Activated naive CD8-positive, alpha-beta T cell treated with anti-CD3 and anti-CD28 coated beads for 36 hours (primary cell): ENCODE data around the gene GDF2. TPM values are rescaled to one million over a fixed set of nuclear protein-coding genes. Genes with fewer than 3 reads are reported as not detected.

Experiments used
- DNase-seq: peaks from one replicate; pipeline ENCODE4 v3.0.0; 2021
- H3K27ac Mint-ChIP-seq: one replicate; pipeline ENCODE4 v1.8.0; 2022; ENCODE audit warnings: mild to moderate bottlenecking, moderate library complexity, mixed read lengths
- H3K27me3 Mint-ChIP-seq: one replicate; pipeline ENCODE4 v1.8.0; 2022; ENCODE audit warnings: mild to moderate bottlenecking, mixed read lengths
- H3K36me3 Mint-ChIP-seq: one replicate; pipeline ENCODE4 v1.8.0; 2021; ENCODE audit warnings: mild to moderate bottlenecking, mixed read lengths
- H3K4me1 Mint-ChIP-seq: one replicate; pipeline ENCODE4 v1.8.0; 2021; ENCODE audit warnings: mixed read lengths
- H3K4me3 Mint-ChIP-seq: one replicate; pipeline ENCODE4 v1.8.0; 2022; ENCODE audit warnings: mild to moderate bottlenecking, moderate library complexity, mixed read lengths
- H3K9me3 Mint-ChIP-seq: one replicate; pipeline ENCODE4 v1.8.0; 2022; ENCODE audit warnings: mixed read lengths
- total RNA-seq, 2 experiments: library from RNA; stranded (reverse); gene quantifications; one replicate each; pipeline ENCODE4 v1.2.3, GENCODE V29; 2021

Gene GDF2
- total RNA-seq, 2 experiments from 2014 or later = not detected

DNA sequence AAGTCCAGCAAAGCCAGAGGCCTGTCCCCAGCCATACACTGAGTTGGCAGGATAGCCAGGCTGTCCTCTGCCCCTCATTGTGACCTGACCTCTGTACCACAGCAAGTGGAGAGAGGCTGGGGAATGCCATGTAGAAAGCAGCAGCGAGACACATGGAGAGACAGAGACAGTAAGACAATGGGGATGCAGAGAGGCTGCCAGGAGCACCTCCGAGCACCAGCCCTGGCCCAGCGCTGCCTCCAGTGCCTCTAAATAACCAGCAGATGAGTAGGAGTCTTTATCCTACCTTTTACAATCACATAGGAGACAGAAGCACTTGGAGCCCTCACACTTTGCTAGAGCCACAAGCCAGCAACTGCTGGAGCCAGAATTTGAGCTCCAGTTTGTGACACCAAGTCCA, 8.1 kb downstream of the GDF2 start:
- no peak overlapping the region for H3K27ac Mint-ChIP-seq
- no peak overlapping the region for H3K4me3 Mint-ChIP-seq
- H3K4me1 Mint-ChIP-seq = no peaks in the 10 kb centered on the region
- no peaks in the 10 kb centered on the region for H3K27me3 Mint-ChIP-seq
- no peak for DNase-seq
- H3K36me3 Mint-ChIP-seq = no peaks in the 10 kb centered on the region
- H3K9me3 Mint-ChIP-seq = no peaks in the 10 kb centered on the region

DNA sequence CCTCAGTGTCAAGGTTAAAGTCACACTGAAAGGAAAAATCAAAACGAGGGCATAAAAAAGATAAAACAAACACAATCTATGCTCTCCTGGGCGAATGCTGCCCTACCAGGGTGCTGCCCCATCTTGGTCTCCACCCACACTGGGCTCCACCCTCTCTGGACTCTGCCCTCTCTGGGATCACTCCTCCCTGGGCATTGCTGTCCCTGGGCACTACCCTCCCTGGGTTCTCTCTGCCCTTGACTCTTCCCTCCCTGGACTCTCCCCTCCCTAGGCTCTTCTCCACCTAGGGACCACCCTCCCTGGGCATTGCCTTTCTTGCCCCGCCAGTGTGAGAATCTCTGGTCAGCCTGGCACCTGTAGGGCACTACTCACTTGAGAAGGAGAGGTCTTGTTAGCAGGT, 8.6 kb downstream of the GDF2 start:
- H3K36me3 Mint-ChIP-seq = no peaks in the 10 kb centered on the region
- no peak for DNase-seq
- no peak overlapping the region for H3K27ac Mint-ChIP-seq
- H3K27me3 Mint-ChIP-seq = no peaks in the 10 kb centered on the region
- no peak overlapping the region for H3K4me3 Mint-ChIP-seq
- H3K9me3 Mint-ChIP-seq = no peaks in the 10 kb centered on the region
- H3K4me1 Mint-ChIP-seq = no peaks in the 10 kb centered on the region

DNA sequence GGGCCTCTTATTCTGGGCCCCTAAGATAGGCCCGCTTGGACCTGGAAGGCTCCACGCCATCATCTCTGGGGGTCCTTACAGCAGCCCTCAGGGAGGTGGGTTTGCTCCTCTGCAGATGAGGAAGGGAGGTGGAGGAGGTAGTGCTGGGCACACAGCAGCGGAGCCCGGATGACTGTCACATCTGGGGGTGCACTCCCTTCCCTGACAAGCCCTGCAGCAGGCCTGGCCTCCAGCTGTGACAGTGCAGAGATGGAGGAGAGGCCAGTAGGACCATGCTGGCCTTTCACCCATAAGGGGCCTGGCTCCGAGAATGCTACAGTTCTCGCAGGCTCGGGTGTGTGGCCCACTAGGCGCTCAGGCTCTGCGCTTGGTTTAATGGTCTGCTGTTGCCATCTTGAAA, 9.2 kb downstream of the GDF2 start:
- H3K36me3 Mint-ChIP-seq = no peaks in the 10 kb centered on the region
- no peaks in the 10 kb centered on the region for H3K9me3 Mint-ChIP-seq
- H3K27me3 Mint-ChIP-seq = no peaks in the 10 kb centered on the region
- DNase-seq = no peak
- no peak overlapping the region for H3K4me3 Mint-ChIP-seq
- no peak overlapping the region for H3K27ac Mint-ChIP-seq
- H3K4me1 Mint-ChIP-seq = no peaks in the 10 kb centered on the region

DNA sequence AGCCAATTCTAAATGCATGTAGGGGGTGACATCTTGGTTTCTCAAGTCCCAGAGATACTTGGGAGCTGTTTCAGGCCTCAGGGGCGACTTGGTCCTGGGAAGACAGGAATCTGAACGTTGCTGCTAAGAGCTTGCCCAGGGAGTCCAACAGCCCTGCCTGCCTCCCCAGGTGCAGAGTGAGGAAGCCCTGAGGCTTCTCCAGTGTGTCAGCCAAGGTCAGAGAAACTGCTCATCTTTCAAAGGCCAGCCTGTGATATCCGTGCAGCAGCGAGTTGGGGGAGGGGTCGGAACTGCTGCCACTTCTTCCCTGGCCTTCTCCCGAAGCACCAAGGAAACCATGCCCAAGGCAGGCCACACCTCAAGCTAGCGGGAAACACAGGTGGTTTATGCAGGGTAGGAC, 9.7 kb downstream of the GDF2 start:
- H3K36me3 Mint-ChIP-seq = no peaks in the 10 kb centered on the region
- no peak overlapping the region for H3K27ac Mint-ChIP-seq
- H3K27me3 Mint-ChIP-seq = no peaks in the 10 kb centered on the region
- H3K4me3 Mint-ChIP-seq = no peak overlapping the region
- H3K4me1 Mint-ChIP-seq = no peaks in the 10 kb centered on the region
- no peaks in the 10 kb centered on the region for H3K9me3 Mint-ChIP-seq
- no peak for DNase-seq

DNA sequence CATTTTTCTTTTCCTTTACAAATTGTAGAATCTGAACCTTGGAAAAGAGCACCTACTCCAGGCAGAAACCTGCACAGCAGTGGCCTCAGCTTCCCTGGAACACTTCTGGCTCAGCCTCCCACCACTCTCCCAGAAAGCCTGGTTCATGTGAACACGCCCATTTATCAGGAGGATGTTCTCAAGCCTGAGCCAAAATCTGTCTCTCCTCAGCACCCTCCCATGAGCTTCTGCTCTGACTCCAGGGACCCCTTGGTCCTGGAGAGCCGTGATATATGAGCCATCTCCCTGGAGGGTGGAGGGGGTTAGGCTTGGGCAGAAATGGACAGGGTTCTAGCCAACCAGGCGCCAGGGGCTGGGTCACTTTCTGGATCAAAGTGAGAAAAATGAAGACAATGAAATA, 10.1 kb downstream of the GDF2 start:
- H3K4me1 Mint-ChIP-seq = no peaks in the 10 kb centered on the region
- no peaks in the 10 kb centered on the region for H3K27me3 Mint-ChIP-seq
- H3K4me3 Mint-ChIP-seq = no peak overlapping the region
- no peak for DNase-seq
- H3K9me3 Mint-ChIP-seq = no peaks in the 10 kb centered on the region
- H3K27ac Mint-ChIP-seq = no peak overlapping the region
- H3K36me3 Mint-ChIP-seq = no peaks in the 10 kb centered on the region

DNA sequence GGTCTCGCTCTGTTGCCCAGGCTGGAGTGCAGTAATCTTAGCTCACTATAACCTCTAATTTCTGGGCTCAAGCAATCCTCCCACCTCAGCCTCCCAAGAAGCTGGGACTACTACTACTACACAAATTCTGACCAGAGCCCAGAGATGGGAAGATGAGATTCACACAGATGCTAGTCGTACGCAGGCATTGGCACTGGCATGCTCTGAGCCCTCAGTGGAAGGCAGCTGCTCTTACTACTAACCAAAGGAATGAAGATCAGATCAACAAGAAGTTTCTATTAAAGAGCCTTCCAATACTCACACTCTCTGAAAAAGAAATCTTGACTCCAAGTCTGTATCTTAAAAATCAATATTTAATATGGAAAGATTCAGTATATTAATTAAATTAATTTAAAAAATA, 10.7 kb downstream of the GDF2 start:
- Mint-ChIP-seq H3K27me3 (no peaks in the 10 kb centered on the region), H3K36me3 (no peaks in the 10 kb centered on the region), H3K9me3 (no peaks in the 10 kb centered on the region), H3K4me3 (no peak overlapping the region), H3K4me1 (no peaks in the 10 kb centered on the region), H3K27ac (no peak overlapping the region)
- no peak for DNase-seq

DNA sequence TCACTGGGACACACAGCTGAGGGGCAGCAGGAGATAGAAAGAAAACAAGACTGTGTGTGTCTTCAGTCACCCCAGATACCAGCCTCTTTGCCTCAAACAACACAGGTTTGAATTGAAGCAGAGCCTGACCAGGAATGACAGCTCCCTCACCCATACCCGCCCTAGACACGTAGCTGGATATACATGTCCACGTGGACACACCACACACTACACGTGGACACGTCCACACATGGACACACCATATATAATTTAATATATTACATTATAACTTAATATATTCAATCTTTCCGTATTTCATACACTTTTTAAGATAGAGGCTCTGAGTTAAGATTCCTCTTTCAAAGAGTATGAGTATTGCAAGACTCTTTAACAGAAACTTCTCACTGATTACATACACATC, 11.3 kb downstream of the GDF2 start:
- no peaks in the 10 kb centered on the region for H3K4me1 Mint-ChIP-seq
- no peak overlapping the region for H3K27ac Mint-ChIP-seq
- no peaks in the 10 kb centered on the region for H3K36me3 Mint-ChIP-seq
- no peaks in the 10 kb centered on the region for H3K27me3 Mint-ChIP-seq
- H3K9me3 Mint-ChIP-seq = no peaks in the 10 kb centered on the region
- H3K4me3 Mint-ChIP-seq = no peak overlapping the region
- no peak for DNase-seq

DNA sequence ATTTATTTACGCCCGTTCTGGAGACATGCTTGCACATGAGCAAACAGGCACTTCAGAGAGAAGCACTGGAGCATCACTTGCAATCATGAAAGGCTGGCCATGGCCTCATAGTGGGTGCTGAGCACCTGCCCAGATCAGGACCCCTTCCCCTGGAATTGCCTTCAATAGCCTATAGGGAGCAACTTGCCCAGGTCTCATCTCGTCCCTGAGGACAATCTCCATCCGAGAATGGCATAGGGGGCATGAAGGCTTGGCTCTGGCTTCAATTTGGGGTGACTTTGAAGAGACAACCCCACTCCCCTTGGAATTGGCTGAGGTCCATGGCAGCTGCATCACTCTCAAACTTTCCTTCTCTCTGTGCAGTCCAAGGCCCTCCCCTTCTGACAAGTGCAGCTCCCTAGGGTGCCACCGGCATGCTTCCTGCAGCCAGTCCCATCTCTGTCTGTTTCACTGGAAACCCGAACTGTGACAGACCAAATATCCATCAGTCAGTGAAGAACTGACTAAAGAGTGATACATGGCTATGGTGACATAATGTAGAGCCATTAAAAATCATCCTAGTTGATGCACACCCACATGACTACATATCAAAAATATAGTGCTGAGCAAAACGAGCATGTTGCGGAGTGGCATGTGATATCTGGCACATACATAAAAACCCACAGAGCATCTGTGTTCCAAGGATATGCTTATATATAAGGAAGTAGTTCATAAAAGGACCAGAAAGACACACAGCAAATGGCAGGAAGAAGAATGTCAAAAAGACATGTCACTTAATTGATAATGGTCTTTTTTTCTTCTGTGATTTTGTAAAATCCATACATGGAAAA, 12.4 kb downstream of the GDF2 start:
- Mint-ChIP-seq H3K27ac (no peak overlapping the region), H3K4me1 (no peaks in the 10 kb centered on the region), H3K36me3 (no peaks in the 10 kb centered on the region), H3K27me3 (no peaks in the 10 kb centered on the region), H3K9me3 (no peaks in the 10 kb centered on the region), H3K4me3 (no peak overlapping the region)
- DNase-seq = no peak

DNA sequence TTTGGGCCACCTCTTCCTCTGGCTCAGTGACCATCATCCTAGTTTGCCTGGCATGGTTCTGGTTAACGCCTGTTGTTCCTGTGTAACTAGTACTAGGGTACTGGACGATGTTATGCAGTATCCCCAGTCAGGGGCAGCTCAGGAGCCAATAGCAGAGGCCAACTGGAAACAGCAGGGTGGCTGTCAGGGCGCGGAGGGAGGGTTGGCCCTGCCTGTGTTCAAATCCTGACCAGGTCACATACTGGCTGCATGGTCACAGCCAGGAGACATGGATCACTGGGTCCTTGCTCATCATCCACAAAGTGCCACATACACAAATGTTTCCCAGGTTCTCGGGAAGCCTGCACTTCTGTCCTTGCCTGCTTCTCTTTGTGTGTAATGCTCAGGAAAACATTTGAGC, 13.7 kb downstream of the GDF2 start:
- Mint-ChIP-seq H3K4me3 (no peak overlapping the region), H3K4me1 (no peaks in the 10 kb centered on the region), H3K27ac (no peak overlapping the region), H3K36me3 (no peaks in the 10 kb centered on the region), H3K27me3 (peaks cover 8% of the 10 kb centered on the region), H3K9me3 (no peaks in the 10 kb centered on the region)
- DNase-seq = no peak

DNA sequence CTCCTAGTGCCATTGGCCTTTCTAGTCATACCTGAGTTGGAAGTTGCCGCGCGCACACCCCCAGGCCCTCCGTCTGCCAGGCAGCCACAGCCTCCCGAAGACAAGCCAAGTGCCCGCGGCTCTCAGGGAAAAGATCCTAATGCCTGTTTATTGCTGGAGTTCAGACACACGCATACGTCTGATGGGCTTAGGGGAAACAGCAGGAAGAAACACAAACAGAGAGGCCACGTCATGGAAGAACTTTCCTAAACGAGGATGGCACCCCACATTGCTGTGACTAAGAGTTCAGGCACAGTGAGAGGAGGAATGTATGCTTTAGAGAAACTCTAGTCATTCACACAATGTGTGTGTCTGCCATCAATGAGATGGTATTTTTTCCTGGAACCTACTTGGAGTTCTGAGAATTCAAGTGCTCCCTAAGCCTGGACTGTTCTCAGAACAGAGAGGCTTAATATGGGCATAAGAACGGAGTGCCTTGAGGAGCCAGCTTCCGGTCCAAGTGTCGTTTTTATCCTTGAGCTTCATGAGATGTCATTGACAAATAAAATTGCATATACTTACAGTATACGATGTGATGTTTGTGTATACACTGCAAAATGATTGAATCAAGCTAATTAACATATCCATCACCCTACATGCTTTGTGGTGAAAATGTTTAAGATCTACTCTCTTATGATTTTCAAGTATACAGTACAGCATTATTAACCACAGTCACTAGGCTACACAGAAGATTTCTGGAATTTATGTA, 14.3 kb downstream of the GDF2 start:
- no peaks in the 10 kb centered on the region for H3K4me1 Mint-ChIP-seq
- H3K4me3 Mint-ChIP-seq = no peak overlapping the region
- no peak for DNase-seq
- no peaks in the 10 kb centered on the region for H3K36me3 Mint-ChIP-seq
- H3K27ac Mint-ChIP-seq = no peak overlapping the region
- H3K9me3 Mint-ChIP-seq = no peaks in the 10 kb centered on the region
- peaks cover 9% of the 10 kb centered on the region for H3K27me3 Mint-ChIP-seq

DNA sequence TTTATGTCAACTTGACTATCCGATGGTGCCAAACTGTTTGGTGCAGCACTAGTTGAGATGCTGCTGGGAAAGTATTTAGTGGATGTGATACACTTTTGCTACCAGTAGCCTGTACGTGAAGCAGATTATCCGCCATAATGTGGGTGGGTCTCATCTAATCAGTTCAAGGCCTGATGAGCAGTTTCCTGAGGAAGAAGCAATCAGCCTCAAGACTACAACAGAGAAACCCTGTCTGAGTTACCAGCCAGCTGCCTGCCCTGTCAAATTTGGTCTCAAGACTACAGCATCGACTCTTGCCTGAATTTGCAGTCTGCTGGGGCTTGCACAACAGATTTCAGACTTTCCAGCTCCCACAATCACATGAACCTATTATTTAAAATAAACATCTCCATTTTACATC, 15.1 kb downstream of the GDF2 start:
- Mint-ChIP-seq H3K36me3 (no peaks in the 10 kb centered on the region), H3K27ac (no peak overlapping the region), H3K27me3 (peaks cover 9% of the 10 kb centered on the region), H3K4me3 (no peak overlapping the region), H3K9me3 (no peaks in the 10 kb centered on the region), H3K4me1 (no peaks in the 10 kb centered on the region)
- DNase-seq = no peak

DNA sequence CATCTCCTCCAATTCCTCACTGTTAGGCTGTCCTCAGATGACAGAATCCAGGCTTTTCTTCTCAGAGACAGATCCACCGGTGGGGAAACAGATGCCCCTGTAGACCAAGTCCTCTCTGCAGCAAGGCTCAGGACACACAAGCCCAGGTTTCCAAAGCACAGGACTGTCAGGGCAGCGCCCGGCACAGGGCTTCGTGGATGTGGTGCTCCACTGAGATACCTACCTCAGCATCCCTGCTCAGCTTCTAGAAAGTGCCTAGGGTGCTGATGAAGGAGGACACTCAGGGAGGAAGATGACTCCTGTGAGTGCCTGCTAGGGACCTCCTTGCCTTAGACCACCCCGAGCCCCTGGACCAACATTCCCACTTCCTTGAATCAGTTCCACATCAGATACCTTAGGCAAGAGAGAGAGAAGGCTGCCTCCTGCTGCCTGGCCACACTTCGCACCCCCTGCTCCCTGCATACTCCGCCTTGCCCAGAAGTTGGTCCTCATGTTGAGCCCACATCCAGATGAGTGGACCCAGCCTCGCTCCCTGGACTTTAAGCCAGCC, 17.0 kb downstream of the GDF2 start:
- no peak overlapping the region for H3K4me3 Mint-ChIP-seq
- H3K9me3 Mint-ChIP-seq = no peaks in the 10 kb centered on the region
- no peak overlapping the region for H3K27ac Mint-ChIP-seq
- no peaks in the 10 kb centered on the region for H3K36me3 Mint-ChIP-seq
- no peak for DNase-seq
- H3K27me3 Mint-ChIP-seq = peaks cover 9% of the 10 kb centered on the region
- H3K4me1 Mint-ChIP-seq = no peaks in the 10 kb centered on the region

DNA sequence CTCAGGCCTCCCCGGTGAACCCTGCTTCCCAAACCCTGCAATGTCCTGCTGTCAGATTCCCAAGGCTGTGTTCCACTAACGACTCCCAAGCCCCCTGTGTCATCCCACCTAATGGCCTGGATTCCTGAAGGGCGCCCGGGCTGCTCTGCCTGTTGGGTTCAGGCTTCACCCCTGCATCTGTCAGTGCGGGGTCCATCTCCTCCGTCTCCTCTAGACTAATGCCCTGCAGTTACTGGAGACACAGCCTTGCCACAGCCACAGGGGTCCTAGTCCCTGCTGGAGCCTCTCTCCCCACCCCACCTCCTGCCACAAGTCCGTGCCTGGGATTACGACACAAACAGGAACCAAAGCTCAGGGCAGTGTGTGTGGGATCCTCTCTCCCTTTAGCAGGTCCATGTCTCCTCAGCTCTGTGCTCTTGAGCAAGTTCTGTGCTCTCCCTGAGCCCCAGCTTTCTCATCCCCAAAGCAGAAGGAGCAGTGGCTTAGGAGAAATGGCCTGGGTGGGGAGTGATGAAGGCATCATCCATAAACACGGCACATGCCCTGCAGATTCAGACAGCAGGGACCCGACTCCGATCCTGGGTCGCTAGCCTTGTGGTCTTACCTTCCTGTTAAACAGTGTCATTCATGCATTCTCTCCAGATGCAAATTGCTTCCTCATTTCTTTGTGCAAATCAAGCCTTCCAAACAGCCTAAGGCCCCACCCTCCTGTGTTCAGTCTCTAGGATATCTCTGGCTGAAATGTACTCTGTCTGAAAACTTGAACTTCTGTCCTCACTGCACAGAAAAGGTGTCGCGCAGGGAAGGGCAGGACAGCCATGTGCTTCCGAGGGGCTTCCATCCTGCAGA, 17.7 kb downstream of the GDF2 start:
- Mint-ChIP-seq H3K4me3 (no peak overlapping the region), H3K27me3 (peaks cover 9% of the 10 kb centered on the region), H3K27ac (no peak overlapping the region), H3K4me1 (no peaks in the 10 kb centered on the region), H3K9me3 (no peaks in the 10 kb centered on the region), H3K36me3 (no peaks in the 10 kb centered on the region)
- no peak for DNase-seq

DNA sequence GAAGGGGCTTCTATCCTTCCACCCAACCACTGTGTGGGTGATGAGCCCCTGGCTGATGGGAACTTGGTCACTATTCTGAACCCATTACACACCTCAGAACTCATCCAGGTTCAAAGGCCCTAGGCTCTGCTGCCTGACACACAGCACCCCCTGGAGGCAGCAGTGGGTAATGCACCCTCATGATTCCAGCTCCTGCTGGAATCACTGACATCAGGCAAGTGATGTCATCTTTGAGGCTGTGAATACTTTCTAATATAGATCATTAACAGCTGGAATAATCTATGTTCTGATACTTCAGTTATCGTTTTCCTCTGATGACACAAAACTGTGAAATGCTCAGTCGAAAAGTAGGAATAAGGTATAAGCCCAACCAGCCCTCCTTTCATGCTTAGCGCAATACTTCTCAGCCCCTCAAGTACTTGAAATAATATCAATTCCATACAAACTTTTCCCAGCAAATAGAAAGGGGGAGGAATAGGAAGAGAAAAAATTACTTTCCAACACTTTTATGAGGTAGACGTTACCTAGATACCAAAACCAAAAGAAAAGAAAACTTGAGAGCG, 18.4 kb downstream of the GDF2 start:
- DNase-seq = peak; percentile 64
- Mint-ChIP-seq H3K36me3 (no peaks in the 10 kb centered on the region), H3K27me3 (peaks cover 9% of the 10 kb centered on the region), H3K27ac (no peak overlapping the region), H3K4me1 (no peaks in the 10 kb centered on the region), H3K4me3 (no peak overlapping the region), H3K9me3 (no peaks in the 10 kb centered on the region)
